HG02981 (cell line): ENCODE results near the gene GCLC.

Experiments
- ATAC-seq: cut with Tn5 transposase; IDR thresholded peaks from one replicate; pipeline ENCODE4 v1.9.1; 2021; ENCODE audit warnings: mild to moderate bottlenecking, moderate library complexity; ENCODE audit not compliant: unreplicated experiment

GCLC gene

DNA sequence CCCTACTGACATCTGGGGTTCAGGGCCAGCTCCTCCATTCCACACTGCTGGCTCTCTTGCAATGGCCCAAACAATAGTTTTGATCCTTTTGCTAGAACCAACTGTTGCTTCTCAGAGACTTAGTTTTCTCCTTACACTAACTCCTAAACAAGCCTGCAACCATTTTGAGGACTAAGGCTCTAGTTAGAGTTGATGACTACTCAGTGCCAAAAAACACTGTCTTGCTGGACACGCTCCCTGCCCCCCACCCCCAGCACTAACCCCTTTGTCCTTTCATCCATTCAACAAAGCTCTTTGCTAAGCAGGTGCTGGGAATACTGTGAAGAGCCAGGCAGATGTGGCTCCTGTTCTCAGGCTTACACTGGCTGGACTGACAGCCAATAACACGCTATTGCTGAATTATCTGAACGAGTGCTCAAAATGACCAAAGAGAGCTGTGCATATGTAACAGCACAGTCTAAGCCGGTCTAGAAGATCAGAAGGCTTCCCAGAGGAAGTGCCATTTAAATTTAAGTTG is 17.6 kb downstream of the GCLC start:
- no peak for ATAC-seq

DNA sequence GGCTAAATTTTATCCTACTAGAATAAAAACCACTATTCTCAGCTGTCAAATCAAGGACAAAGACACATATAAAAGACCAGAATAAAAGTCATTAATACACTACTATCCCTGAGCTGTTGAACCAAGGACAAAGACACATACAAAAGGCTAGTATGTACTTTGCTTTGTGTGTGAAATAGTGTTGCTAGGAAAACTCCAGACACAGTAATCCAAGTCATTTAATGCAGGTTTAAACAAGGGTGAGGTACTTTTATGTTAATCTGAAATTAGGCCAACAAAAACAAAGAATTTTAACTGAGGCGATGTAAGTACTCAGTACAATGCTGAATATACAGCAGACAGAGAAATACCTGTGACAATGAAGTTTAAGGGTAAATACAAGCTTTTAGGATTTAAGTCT is 18.9 kb downstream of the GCLC start:
- ATAC-seq: no peak

GRCh38 chr6:53524455-53524815 is 20.5 kb downstream of the GCLC start:
- no peak for ATAC-seq

DNA sequence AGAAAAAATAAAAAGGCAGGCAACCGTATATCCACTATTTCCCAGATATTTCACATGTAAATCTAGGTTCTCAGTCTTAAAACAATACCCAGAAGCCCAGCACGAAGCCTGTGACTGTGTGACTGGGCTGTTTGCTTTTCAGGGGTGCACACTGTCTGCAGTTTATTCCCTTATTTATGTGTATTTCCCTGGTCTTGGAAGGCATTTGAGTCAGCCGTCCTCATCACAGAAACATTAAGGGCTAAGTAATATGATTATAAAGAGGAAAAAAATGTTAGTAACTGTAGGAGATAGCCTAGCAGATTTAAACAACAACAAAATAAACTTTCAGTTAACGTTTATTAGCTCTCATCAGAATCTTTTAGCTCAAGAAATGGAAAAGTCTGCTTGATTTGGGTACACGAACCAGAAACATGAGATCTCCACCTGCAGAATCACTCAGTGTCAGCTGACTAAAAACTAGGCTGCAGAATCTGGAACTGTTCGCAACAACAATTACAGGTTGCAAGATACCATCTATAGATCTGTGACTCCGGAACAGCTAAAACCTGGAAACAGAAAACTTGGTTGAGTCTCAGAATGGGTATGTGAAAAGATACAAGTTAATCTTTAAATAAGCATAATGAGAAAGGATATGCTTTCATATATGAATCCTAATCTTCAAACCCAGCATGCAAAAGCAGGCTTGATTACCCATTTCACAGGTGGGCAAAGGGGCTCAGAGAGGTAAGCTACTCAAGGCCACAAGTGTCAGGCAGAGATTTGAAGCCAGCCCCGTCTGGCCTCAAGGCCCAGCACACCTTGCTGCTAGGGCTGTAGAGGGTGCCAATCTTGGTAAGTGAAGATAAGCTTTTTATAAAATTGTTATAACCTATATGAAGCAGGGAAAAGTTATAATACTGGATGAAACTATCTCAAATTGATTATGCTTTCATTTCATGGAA is 21.1 kb downstream of the GCLC start:
- ATAC-seq: no peak

DNA sequence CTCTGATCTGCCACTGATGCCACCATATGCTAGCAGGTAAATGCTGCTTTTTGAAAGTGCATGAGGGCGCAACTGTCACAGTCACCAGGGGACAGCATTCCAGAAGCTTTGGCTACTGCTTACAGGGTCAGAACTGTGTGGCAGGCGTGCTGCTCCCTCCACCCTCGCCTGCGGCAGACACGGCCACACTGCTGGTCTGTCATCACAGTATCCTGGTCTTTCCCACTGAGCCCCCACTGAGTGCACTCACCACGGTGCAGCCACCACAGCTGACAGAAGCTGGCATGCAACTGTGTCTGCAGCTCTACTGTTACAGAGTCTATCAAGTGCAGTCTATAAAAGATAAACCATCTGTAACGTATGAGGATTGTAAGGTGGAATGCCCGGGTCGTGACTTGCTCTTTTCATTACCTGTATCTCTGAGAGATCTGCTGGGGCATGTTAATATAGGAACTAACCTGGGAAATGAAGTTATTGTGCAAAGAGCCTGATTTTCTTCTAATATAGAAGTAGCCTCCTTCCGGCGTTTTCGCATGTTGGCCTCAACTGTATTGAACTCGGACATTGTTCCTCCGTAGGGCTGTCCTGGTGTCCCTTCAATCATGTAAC is 24.5 kb downstream of the GCLC start:
- no peak for ATAC-seq

DNA sequence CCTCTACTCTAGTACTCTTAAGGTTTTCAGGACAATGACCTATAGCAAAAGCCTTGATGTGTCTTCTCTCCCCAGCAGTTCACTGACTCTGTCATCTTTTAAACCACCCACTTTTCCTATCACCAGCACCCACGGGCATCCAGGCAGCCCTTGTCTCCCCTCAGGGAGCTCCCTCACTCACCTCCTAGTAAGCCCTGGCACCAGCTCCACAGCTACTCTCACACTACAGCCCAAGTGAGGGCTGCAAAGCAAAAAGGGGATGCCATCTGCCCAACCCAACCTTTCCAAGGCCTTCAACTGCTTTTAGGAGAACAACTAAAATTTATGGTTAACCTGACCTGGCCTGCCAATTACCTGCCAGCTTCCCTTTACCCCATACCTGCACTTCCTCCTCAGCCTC is 26.0 kb downstream of the GCLC start:
- ATAC-seq: no peak

GRCh38 chr6:53517021-53517420 is 27.9 kb downstream of the GCLC start:
- no peak for ATAC-seq

DNA sequence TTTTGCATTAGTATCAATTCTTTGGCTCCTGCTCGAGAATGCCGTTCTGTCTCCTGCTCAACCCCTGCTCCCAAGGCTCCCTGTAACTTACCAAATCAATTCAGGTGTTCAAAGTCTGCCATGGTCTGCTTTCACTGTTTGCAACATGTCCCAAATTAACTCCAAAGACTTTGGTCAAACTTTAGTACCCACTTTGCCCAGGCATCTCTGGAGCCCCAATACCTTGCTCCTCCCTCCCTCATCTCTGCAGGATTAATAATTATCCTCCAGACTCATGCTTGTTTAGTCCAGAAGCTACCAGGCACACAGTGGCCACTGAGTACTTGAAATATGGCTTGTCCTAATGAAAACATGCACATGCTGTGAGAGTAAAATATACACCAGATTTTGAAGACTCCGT is 30.2 kb downstream of the GCLC start:
- ATAC-seq: no peak

- ATAC-seq: no peak
Measured at GRCh38 chr6:53513519-53513966, 31.4 kb downstream of the GCLC start.

GRCh38 chr6:53513056-53513455 is 31.8 kb downstream of the GCLC start:
- no peak for ATAC-seq

DNA sequence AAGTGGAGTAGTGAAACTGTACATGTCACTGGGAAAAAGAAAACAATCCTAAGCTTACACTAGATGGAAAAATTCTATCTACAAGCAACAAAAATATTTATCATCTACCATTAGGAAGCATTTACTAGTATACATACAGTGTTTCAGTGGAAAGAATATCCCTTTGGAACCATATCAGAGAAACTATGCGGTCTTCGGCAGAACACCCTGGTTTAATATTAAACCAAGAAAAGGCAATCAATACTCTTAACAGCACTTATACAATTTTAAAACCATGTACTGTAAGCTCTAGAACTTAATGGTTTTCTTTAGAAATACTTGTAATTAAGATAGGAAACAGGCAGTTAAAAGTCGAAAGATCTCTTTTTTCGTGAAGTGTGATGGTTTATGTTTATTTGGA is 32.3 kb downstream of the GCLC start:
- no peak for ATAC-seq

DNA sequence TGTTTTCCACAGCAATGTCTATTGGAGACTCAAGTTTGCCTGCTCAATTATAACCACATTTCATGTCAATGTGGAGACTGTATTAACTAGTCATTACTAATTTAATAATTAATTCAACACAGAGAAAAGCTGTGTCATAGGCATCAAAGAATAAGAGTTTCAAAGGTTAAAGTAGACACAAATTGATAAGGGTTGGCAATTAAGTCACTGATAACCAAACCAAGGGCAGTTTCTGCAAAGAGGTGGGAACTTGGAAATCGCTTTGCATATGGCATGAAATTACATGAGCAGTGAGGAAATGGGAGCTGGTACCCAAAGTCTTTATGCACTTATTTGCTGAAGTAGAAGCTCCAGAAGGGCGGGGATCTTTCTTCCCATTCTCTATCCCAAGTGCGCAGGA is 34.2 kb downstream of the GCLC start:
- ATAC-seq: no peak

GRCh38 chr6:53506872-53507271 is 38.0 kb downstream of the GCLC start:
- no peak for ATAC-seq

GRCh38 chr6:53504512-53504911 is 40.4 kb downstream of the GCLC start:
- ATAC-seq: no peak

DNA sequence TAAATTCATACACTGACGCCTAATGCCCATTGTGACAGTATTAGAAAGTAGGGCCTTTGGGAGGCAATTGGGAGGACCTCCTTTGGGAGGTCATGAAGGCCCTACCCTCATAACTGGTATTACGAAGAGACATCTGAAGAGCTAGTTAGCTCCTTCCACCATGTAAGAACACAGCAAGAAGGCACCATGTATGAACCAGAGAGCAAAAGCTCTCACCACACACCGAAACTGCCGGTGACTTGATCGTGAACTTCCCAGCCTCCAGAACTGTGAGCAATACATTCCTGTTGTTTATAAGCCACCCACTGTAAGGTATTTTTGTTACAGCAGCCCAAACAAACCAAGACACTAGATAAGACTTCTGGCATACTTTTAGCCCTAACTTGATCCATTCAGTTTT is 41.8 kb downstream of the GCLC start:
- ATAC-seq: no peak

- ATAC-seq: no peak
Measured at GRCh38 chr6:53501432-53501831, 43.5 kb downstream of the GCLC start.

- ATAC-seq: no peak
Measured at GRCh38 chr6:53500095-53500494, 44.8 kb downstream of the GCLC start.

- ATAC-seq: no peak
Measured at GRCh38 chr6:53499094-53499493, 45.8 kb downstream of the GCLC start.

- no peak for ATAC-seq
Measured at GRCh38 chr6:53498649-53499048, 46.3 kb downstream of the GCLC start.

DNA sequence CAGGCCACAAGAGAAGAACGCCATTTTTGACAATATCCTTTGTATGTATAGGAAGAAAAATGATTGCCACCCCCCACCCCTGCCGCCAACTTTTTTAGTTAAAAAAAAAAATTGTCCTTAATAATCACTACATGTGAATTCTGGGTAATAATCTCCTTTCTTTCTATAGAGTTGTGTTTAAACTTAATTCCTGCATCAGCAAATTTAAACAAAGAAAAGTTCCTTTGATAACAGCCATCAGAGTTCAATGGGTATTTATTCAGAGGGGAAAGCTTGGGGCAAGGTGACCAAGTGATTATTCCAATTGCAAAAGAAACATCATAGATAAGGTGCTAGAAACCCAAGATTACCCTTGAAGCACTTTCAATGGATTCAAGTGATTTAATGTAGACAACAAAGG is 47.0 kb downstream of the GCLC start:
- no peak for ATAC-seq

DNA sequence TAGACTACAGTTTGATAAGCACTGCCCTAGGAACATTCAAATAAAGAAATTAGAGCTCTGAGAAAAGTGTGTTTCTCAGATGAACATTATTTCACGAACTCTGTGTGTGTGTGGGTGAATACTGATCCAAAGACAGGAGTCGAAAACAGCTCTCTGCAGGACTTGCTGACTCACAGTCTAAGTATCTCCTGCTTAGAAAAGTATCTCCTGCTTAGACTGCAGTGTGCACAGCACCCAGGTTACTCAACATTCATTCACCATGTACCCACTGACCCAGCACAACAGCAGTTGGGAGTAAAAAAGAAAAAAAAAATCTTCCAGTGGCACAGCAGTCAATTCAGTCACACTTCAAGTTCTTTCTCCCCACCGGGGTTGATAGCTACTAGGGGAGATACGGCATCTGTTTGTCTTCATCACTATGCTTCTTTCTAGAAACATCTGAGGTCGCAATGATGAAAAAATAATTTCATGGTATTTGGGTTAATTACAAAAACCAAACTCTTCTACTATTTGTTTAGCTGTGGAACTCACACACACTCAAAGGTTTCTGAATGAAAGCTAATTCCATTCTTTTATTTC is 48.0 kb downstream of the GCLC start:
- ATAC-seq: no peak
